ENCODE measurements around the gene CNIH2.

CNIH2 gene

GRCh38 chr11:66333220-66333877, 55.4 kb downstream of the CNIH2 start:
- DNase-seq = no peak

All from cortex of kidney (tissue), 1 donor.